Neuronal stem cell (in vitro differentiated cells): Measurements from ENCODE around the gene OPRD1.
A peak's percentile ranks its signal among the peaks of the same experiment; 100 is the strongest.

ENCODE experiments used
- DNase-seq: peaks from one replicate; pipeline ENCODE4 v3.0.0-alpha.2; 2013; ENCODE audit warnings: low spot score
- H2AFZ ChIP-seq: one replicate; pipeline ENCODE4 v1.6.1; 2013; ENCODE audit warnings: mild to moderate bottlenecking, low read length, inconsistent platforms
- H2AK5ac ChIP-seq: 2 replicates; pipeline ENCODE4 v1.6.1; 2013; ENCODE audit warnings: low read depth, mild to moderate bottlenecking, inconsistent platforms, low read length, moderate library complexity, mixed read lengths
- H2BK120ac ChIP-seq: 2 replicates; pipeline ENCODE4 v1.6.1; 2013; ENCODE audit warnings: low read depth, mild to moderate bottlenecking, inconsistent platforms, low read length, moderate library complexity, mixed read lengths
- H2BK12ac ChIP-seq: one replicate; pipeline ENCODE4 v1.6.1; 2013; ENCODE audit warnings: low read length, inconsistent platforms
- H2BK15ac ChIP-seq: 2 replicates; pipeline ENCODE4 v1.6.1; 2013; ENCODE audit warnings: mild to moderate bottlenecking, low read length, inconsistent platforms, mixed read lengths
- H2BK5ac ChIP-seq: one replicate; pipeline ENCODE4 v1.6.1; 2013; ENCODE audit warnings: inconsistent platforms, mild to moderate bottlenecking, low read length, moderate library complexity
- H3K14ac ChIP-seq: one replicate; pipeline ENCODE4 v1.6.1; 2013; ENCODE audit warnings: low read length, inconsistent platforms
- H3K18ac ChIP-seq: 2 replicates; pipeline ENCODE4 v1.6.1; 2013; ENCODE audit warnings: low read length, inconsistent platforms
- H3K23ac ChIP-seq: 2 replicates; pipeline ENCODE4 v1.6.1; 2013; ENCODE audit warnings: low read depth, mild to moderate bottlenecking, mixed read lengths, low read length, inconsistent platforms; ENCODE audit not compliant: poor library complexity
- H3K27ac ChIP-seq: replicated peaks from 3 replicates; pipeline ENCODE4 v1.5.1; 2013; ENCODE audit warnings: low read length, inconsistent platforms
- H3K27me3 ChIP-seq, 3 experiments: 2 replicates each; pipeline ENCODE4 v1.6.1; 2013; ENCODE audit warnings: low read length in 3 of 3, mild to moderate bottlenecking in 2 of 3, inconsistent platforms in 1 of 3, low read depth in 1 of 3, mixed read lengths in 1 of 3, moderate library complexity in 1 of 3; ENCODE audit not compliant: control insufficient read depth in 3 of 3, insufficient read depth in 3 of 3
- H3K36me3 ChIP-seq, 2 donors: replicated peaks in 1 of 2; 2 replicates each; pipeline ENCODE4 v1.6.1; 2013; ENCODE audit warnings: low read length in 2 of 2; ENCODE audit not compliant: control insufficient read depth in 2 of 2, insufficient read depth in 2 of 2
- H3K4ac ChIP-seq: 2 replicates; pipeline ENCODE4 v1.6.1; 2013; ENCODE audit warnings: inconsistent platforms, mild to moderate bottlenecking, low read length, moderate library complexity
- H3K4me1 ChIP-seq, 2 donors: 1 replicate in 1 of 2; 2 replicates in 1 of 2; pipeline ENCODE4 v1.6.1; 2013; ENCODE audit warnings: low read length in 2 of 2, low read depth in 1 of 2; ENCODE audit not compliant: control insufficient read depth in 2 of 2, insufficient read depth in 1 of 2
- H3K4me2 ChIP-seq: one replicate; pipeline ENCODE4 v1.6.1; 2013; ENCODE audit warnings: mild to moderate bottlenecking, low read length, inconsistent platforms; ENCODE audit not compliant: insufficient read depth, poor library complexity, severe bottlenecking
- H3K4me3 ChIP-seq, 2 donors: 2 replicates each; pipeline ENCODE4 v1.5.1; 2013; ENCODE audit warnings: low read length in 2 of 2, mild to moderate bottlenecking in 2 of 2, inconsistent platforms in 1 of 2, moderate library complexity in 1 of 2
- H3K79me1 ChIP-seq: one replicate; pipeline ENCODE4 v1.6.1; 2013; ENCODE audit warnings: low read depth, mild to moderate bottlenecking, inconsistent platforms, low read length, moderate library complexity
- H3K9ac ChIP-seq: one replicate; pipeline ENCODE4 v1.6.1; 2013; ENCODE audit warnings: mild to moderate bottlenecking, low read depth, low read length, inconsistent platforms; ENCODE audit not compliant: poor library complexity
- H3K9me3 ChIP-seq, 2 donors: replicated peaks in 1 of 2; 2 replicates each; pipeline versions ENCODE3 to v1.6.1; 2013; ENCODE audit warnings: low read length in 2 of 2, mild to moderate bottlenecking in 2 of 2, inconsistent platforms in 1 of 2, low read depth in 1 of 2, mixed read lengths in 1 of 2, moderate library complexity in 1 of 2; ENCODE audit not compliant: control insufficient read depth in 2 of 2, insufficient read depth in 1 of 2
- H4K8ac ChIP-seq: one replicate; pipeline ENCODE4 v1.6.1; 2013; ENCODE audit warnings: low read depth, mild to moderate bottlenecking, inconsistent platforms, low read length, moderate library complexity
- H4K91ac ChIP-seq: one replicate; pipeline ENCODE4 v1.6.1; 2013; ENCODE audit warnings: low read length, low read depth, mild to moderate bottlenecking, inconsistent platforms; ENCODE audit not compliant: poor library complexity
- WGBS, 2 donors: extraction: QIAGEN DNeasy Blood & Tissue Kit; methylation state at CpG; one replicate each; pipeline ENCODE4 v1.1.7; 2013; ENCODE audit warnings: missing lambda C conversion rate in 2 of 2, mixed read lengths in 1 of 2; ENCODE audit not compliant: insufficient read length in 2 of 2, insufficient replicate concordance in 1 of 2; ENCODE audit errors: extremely low coverage in 2 of 2; 5-methylcytosine and 5-hydroxymethylcytosine counted together

Gene OPRD1

DNA sequence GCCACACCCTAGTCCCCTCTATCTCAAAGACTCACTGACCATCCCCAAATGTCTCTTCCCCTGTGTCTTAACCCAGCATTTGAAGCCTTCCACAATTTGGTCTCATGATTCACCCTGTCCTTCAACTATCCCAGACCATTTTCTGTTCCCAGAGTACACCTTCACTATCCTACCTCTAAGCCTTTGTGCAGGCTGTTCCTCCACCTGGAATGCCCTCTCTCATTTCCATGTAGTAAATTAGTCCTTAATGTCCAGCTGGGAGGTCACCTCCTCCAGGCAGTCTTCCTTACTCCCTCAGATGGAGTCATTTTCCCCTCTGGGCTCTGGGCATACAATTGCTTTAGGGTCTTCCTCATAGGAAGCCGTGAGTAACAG is 71.3 kb downstream of the OPRD1 start:
- no peak overlapping the region for H3K18ac ChIP-seq
- WGBS, 2 donors, result no CpG with 5 or more reads among the region's 1 CpG
- peaks cover 15 to 16% of the 10 kb centered on the region in 2 donors for H3K4me1 ChIP-seq
- no peak overlapping the region for H2BK5ac ChIP-seq
- no peak overlapping the region for H2AFZ ChIP-seq
- DNase-seq, result no peak
- no peak overlapping the region for H3K9ac ChIP-seq
- H3K4ac ChIP-seq, result no peak overlapping the region
- no peak overlapping the region for H2BK12ac ChIP-seq
- no peak overlapping the region for H4K8ac ChIP-seq
- no peak overlapping the region for H4K91ac ChIP-seq
- no peak overlapping the region for H3K27ac ChIP-seq
- H3K14ac ChIP-seq, result no peak overlapping the region
- no peaks in the 10 kb centered on the region for H3K36me3 ChIP-seq
- no peaks in the 10 kb centered on the region for H3K9me3 ChIP-seq
- H3K27me3 ChIP-seq, result peaks cover 0 to 15% (median 12%) of the 10 kb centered on the region in 3 experiments
- H3K79me1 ChIP-seq, result no peaks in the 10 kb centered on the region
- H3K23ac ChIP-seq, result no peak overlapping the region
- H2BK120ac ChIP-seq, result no peak overlapping the region
- H3K4me2 ChIP-seq, result no peak overlapping the region
- no peak overlapping the region for H2BK15ac ChIP-seq
- H2AK5ac ChIP-seq, result no peak overlapping the region
- H3K4me3 ChIP-seq, result no peak overlapping the region

DNA sequence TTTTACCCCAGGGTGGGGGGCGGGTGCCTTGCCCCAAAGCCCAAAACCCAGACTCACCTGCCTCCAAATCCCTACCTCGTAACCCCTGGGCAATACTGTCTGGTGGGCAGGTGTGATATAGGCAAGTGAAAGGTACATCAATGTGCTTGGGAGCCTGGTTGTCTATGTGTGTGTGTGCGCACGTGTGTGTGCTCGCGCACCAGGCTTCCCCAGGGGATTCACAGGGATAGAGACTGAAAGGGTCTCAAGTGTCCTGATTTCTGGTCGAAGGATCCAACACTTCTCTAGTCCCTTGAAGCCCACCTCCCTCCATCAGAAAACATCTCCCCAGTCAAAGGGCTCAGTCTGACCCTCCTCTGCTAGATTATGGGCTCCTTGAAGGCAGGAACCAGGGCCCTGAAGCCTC is 73.5 kb downstream of the OPRD1 start:
- H2BK120ac ChIP-seq, result no peak overlapping the region
- no peak overlapping the region for H4K8ac ChIP-seq
- peaks cover 0 to 31% (median 13%) of the 10 kb centered on the region in 3 experiments for H3K27me3 ChIP-seq
- H4K91ac ChIP-seq, result no peak overlapping the region
- H3K23ac ChIP-seq, result no peak overlapping the region
- peak overlapping the region; percentile 88 for H3K18ac ChIP-seq
- no peak for DNase-seq
- H3K14ac ChIP-seq, result no peak overlapping the region
- no peak overlapping the region for H3K9ac ChIP-seq
- no CpG with 5 or more reads among the region's 7 CpGs for WGBS, 2 donors
- no peak overlapping the region for H3K4me2 ChIP-seq
- H3K4me1 ChIP-seq, result peaks cover 16% of the 10 kb centered on the region in 2 donors
- H2BK12ac ChIP-seq, result no peak overlapping the region
- no peaks in the 10 kb centered on the region for H3K36me3 ChIP-seq
- H2BK5ac ChIP-seq, result no peak overlapping the region
- no peak overlapping the region for H3K27ac ChIP-seq
- no peak overlapping the region for H2BK15ac ChIP-seq
- no peak overlapping the region for H3K4me3 ChIP-seq
- H2AFZ ChIP-seq, result no peak overlapping the region
- H2AK5ac ChIP-seq, result no peak overlapping the region
- no peak overlapping the region for H3K4ac ChIP-seq
- no peaks in the 10 kb centered on the region for H3K9me3 ChIP-seq
- H3K79me1 ChIP-seq, result no peaks in the 10 kb centered on the region

DNA sequence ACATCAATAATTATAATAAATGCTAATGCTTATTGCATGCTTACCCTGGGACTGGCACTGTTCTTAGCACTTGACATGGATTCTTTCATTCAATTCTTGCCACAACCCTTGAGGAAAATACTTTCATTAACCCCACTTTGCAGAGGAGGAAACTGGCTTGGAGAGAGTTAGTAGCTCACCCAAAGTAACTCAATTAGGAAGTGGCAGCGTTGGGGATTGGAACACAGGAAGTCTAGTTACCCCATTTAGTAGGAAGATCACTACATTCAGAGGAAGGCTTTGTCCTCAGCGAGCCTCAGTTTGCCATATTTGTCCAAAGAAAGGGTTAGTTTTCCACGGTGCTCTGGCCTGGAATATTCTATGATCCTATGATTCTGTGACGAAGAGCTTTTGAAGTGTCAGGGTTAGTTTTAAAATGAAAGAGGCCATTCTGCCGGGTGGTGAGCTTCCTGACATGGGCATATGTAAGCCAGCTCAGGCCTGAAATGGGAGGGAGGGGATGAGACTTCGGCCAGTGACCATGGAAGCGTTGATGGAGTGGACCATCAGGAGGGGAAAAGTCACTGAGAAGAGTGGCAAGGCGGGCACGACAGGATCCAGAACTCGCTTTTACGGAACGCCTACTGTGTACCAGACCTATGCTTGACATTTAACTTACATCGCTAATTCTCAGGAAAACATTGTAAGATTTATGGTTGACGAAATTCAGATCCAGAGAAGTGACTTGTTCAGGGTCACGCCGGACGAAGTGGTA is 74.2 kb downstream of the OPRD1 start:
- H3K27ac ChIP-seq, result no peak overlapping the region
- H2BK120ac ChIP-seq, result no peak overlapping the region
- H2BK12ac ChIP-seq, result no peak overlapping the region
- DNase-seq, result no peak
- no peaks in the 10 kb centered on the region for H3K79me1 ChIP-seq
- no peak overlapping the region for H3K9ac ChIP-seq
- H4K8ac ChIP-seq, result no peak overlapping the region
- peak overlapping the region; percentile 96 for H2AFZ ChIP-seq
- H3K4me3 ChIP-seq, result peak overlapping the region; percentile 67 to 83
- peaks cover 0 to 36% (median 13%) of the 10 kb centered on the region in 3 experiments for H3K27me3 ChIP-seq
- no peak overlapping the region for H3K4ac ChIP-seq
- WGBS, 2 donors, result no CpG with 5 or more reads among the region's 17 CpGs
- H3K14ac ChIP-seq, result no peak overlapping the region
- H2AK5ac ChIP-seq, result no peak overlapping the region
- H3K4me2 ChIP-seq, result no peak overlapping the region
- no peaks in the 10 kb centered on the region for H3K9me3 ChIP-seq
- H2BK15ac ChIP-seq, result no peak overlapping the region
- no peak overlapping the region for H3K23ac ChIP-seq
- H3K36me3 ChIP-seq, result no peaks in the 10 kb centered on the region
- H4K91ac ChIP-seq, result no peak overlapping the region
- no peak overlapping the region for H3K18ac ChIP-seq
- H2BK5ac ChIP-seq, result no peak overlapping the region
- H3K4me1 ChIP-seq, result peaks cover 16% of the 10 kb centered on the region in 2 donors

DNA sequence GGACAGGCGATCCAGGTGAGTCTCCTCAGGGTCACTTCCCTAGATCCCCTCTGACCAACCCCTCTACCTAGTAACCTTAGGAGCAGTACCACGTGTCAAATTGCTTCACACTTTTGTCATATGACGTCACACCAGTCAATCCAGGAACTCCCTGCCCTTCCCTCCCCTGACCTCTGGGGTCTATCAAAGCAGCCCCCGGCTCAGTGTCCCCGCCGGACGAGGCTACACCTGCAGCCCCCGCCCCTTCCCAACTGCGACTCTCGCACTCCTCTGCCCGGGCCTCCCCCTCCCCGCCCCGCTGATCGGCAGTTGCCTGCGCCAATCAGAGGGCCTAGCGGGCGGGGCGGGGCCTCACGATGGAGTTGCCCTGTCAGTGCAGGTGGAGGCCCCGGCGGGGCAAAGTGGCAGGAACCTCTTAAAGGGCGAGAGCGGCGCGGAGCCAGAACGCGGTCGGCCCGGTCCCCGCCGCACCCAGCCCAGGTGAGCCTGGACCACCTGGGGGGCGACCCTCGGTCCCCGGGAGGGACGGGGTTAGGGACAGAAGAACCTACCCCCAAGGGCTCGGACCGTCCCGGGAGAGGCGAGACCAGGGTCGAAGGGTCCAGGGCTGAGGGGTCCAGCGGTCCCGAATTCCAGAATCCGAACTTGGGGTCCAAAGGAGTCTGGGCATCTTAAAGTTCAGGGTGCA is 74.9 kb downstream of the OPRD1 start:
- no peak overlapping the region for H3K14ac ChIP-seq
- no peak overlapping the region for H3K4ac ChIP-seq
- peaks cover 0 to 37% (median 13%) of the 10 kb centered on the region in 3 experiments for H3K27me3 ChIP-seq
- peak overlapping the region; percentile 74 for H3K18ac ChIP-seq
- H2BK12ac ChIP-seq, result no peak overlapping the region
- H4K8ac ChIP-seq, result no peak overlapping the region
- peak overlapping the region; percentile 96 for H3K4me2 ChIP-seq
- H3K27ac ChIP-seq, result no peak overlapping the region
- peaks cover 16% of the 10 kb centered on the region in 2 donors for H3K4me1 ChIP-seq
- peak overlapping the region; percentile 96 for H2AFZ ChIP-seq
- peak overlapping the region; percentile 80 for H3K9ac ChIP-seq
- H2BK15ac ChIP-seq, result no peak overlapping the region
- H3K36me3 ChIP-seq, result no peaks in the 10 kb centered on the region
- H2AK5ac ChIP-seq, result no peak overlapping the region
- no peaks in the 10 kb centered on the region for H3K9me3 ChIP-seq
- WGBS, 2 donors, result no CpG with 5 or more reads among the region's 43 CpGs
- no peak overlapping the region for H2BK5ac ChIP-seq
- H3K23ac ChIP-seq, result peak overlapping the region; percentile 76
- H3K4me3 ChIP-seq, result peak overlapping the region; percentile 67 to 83
- H3K79me1 ChIP-seq, result no peaks in the 10 kb centered on the region
- peak; percentile 80 for DNase-seq
- no peak overlapping the region for H4K91ac ChIP-seq
- no peak overlapping the region for H2BK120ac ChIP-seq
